Stimulated activated CD4-positive, alpha-beta T cell treated with anti-CD3 and anti-CD28 coated beads, TNF-alpha, amount 100 ng/mL, for 1 hour (primary cell): Measurements from ENCODE around the gene NUDT7.

Experiments
- DNase-seq, 3 donors: peaks; one replicate each; pipeline ENCODE4 v3.0.0-alpha.2; 2020; ENCODE audit warnings: low read depth in 3 of 3, low spot score in 1 of 3

NUDT7 gene

DNA sequence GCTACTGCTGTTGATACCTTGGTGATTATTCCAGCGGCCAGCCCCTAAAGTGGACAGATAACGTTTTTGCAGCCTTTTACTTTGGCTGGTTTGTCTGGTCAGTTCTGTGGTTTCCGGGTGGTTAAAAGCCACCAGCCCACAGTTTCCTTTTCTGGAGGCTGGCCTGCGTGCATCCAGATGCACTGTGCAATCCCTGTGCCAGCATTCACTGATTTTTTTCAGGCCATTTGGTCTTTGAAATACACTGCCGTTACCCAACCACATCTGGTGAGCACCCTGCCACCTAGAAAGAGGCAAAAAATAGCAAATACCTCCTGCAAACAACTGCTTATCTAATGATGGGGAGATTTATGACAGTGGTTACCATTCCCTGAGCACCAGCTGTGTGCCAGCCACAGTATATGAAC lies 797 bp downstream of the NUDT7 start:
- DNase-seq: no peak

DNA sequence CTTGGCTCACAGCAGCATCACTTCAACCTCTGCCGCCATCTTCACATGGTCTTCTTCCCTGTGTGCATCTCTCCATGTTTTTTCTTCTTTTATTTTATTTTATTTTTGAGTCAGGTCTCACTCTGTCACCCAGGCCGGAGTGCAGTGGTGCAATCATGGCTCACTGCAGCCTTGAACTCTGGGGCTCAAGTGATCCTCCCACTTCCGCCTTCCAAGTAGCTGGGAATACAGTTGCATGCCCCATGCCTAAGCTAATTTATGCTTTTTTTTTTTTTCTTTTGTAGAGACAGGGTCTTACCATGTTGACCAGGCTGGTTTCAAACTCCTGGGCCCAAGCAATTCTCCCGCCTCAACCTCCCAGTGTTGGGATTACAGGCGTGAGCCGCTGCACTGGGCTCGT lies 1.9 kb downstream of the NUDT7 start:
- no peak for DNase-seq

- no peak for DNase-seq
Measured at GRCh38 chr16:77729951-77730350, 7.6 kb downstream of the NUDT7 start.

GRCh38 chr16:77732241-77732946 lies 10.1 kb downstream of the NUDT7 start:
- DNase-seq: no peak

GRCh38 chr16:77736879-77737278 lies 14.6 kb downstream of the NUDT7 start:
- DNase-seq: no peak

- no peak for DNase-seq
Measured at GRCh38 chr16:77738706-77739558, 16.6 kb downstream of the NUDT7 start.

- no peak for DNase-seq
Measured at GRCh38 chr16:77739559-77739892, 17.2 kb downstream of the NUDT7 start.

DNA sequence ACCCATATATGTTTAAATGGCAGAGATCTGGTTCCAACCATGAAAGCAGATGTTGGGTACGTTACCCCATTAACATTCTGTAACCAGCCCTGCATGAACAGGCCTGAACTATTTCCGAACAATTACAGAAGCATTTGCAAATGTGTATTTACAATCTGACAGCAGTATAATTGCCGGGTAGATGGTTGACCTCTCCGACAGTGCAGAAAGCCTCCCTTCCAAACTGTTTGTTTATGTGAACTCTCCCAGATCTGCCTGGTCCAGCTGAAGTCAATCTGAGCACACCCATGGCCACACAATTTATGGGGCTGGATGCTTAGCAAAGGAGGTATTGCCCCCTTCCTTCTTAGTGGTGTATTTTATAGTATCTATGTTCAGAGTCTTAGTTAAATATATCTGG lies 21.8 kb downstream of the NUDT7 start:
- no peak for DNase-seq

GRCh38 chr16:77745972-77746371 lies 23.7 kb downstream of the NUDT7 start:
- no peak for DNase-seq

- DNase-seq: no peak
Measured at GRCh38 chr16:77748421-77749005, 26.2 kb downstream of the NUDT7 start.

GRCh38 chr16:77749415-77749814 lies 27.1 kb downstream of the NUDT7 start:
- no peak for DNase-seq

DNA sequence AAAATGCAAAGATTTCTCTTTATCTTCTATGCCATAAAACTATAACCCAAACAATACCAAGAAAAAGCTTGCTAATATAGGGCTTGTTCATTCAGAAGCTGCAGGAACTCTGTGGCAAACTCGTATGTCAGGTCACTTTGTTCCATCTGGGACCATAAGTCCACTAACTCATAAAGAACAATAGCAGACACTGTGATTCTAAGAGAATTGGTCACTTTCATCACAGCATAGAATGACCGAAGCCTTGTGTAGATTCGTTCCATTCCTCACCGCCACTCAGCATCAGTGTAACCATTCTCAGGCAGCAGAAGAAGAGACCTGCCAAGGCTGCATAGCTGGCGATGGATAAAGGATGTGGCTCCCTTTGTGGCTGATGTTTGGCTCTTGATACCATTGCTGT lies 35.7 kb downstream of the NUDT7 start:
- DNase-seq: no peak

- no peak for DNase-seq
Measured at GRCh38 chr16:77758508-77758907, 36.2 kb downstream of the NUDT7 start.

DNA sequence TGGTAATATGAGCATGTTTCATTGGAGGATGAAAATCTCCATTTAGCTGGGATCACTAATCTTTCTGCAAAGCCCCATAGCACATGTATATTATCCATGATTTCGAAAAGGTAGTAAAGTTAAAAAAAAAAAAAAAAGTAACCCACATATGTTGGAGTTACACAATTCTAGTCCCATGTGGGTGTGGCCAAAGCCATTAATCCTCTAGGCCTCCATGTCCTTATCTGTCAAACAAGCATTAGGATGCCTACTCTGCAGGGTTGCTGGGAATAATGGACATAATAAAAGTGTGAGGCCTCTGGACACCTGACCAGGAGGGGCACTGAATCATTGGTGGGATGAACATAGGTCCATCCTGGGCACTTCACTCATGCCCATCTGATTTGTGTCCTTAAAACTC lies 36.9 kb downstream of the NUDT7 start:
- DNase-seq: no peak

GRCh38 chr16:77759821-77760220 lies 37.5 kb downstream of the NUDT7 start:
- DNase-seq: no peak

DNA sequence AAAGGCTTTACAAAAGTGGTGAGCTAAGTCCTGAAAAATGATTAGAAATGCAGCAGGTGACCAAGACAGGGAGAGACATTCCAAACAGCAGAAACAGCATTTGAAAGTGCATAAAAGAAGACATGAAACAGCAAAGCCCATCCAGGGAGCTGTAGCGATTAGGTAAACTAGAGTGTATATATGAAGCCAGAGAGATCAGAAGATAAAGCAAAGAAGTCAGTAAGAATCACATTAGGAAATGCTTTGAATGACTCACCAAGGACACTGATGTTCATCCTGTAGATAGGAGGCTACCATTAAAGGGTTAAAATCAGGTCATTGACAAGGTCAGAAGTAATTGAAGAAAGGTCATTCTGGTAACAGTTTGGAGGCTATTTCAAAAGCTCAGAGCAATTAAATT lies 38.5 kb downstream of the NUDT7 start:
- no peak for DNase-seq

GRCh38 chr16:77761204-77761603 lies 38.9 kb downstream of the NUDT7 start:
- no peak for DNase-seq

DNA sequence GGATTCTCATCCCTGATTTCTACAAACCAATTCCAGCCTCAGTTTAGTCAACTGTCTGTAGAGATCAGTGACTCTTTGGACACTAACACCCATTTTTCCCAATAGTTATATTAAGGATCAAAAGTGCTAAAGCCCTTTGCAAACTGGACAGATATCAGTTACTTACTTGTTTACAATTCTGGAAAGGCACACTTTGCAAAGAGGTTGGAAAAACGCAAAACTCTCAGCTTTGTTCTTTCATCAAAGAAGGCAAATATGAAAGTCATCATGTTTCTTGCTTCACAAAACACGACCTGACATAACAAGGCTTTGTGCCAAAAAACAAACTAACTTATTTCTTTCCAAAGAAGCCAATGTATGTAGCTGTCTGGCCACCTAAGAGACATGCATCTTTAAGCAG lies 39.9 kb downstream of the NUDT7 start:
- no peak for DNase-seq

- DNase-seq: no peak
Measured at GRCh38 chr16:77763994-77764393, 41.7 kb downstream of the NUDT7 start.

GRCh38 chr16:77767211-77767610 lies 44.9 kb downstream of the NUDT7 start:
- DNase-seq: no peak

DNA sequence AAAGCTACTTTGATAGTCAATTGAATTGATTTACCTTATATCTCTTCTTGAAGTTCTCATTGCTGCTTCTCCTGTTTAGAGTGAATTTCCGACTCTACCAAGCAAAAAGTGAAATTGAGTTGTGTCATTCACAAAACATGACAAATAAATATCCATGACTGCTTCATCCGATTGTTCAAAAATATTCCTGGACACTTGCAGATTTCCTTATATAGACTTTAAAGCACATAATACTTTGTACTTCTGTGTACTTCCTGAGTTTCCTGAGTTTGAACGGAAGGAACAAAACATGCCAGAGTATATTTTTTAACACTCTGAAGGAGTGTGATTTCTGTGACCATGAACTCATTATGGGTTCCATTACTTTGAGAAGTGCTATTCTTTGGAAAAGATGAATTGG lies 45.5 kb downstream of the NUDT7 start:
- no peak for DNase-seq
